ENCODE data around the gene IFITM10. TPM values are rescaled to one million over a fixed set of nuclear protein-coding genes. Genes with fewer than 3 reads are reported as not detected.

Gene IFITM10
- polyA plus RNA-seq, 1 of the 3 experiments (the other 2 are of a cell fraction) = 0.21 TPM

DNA sequence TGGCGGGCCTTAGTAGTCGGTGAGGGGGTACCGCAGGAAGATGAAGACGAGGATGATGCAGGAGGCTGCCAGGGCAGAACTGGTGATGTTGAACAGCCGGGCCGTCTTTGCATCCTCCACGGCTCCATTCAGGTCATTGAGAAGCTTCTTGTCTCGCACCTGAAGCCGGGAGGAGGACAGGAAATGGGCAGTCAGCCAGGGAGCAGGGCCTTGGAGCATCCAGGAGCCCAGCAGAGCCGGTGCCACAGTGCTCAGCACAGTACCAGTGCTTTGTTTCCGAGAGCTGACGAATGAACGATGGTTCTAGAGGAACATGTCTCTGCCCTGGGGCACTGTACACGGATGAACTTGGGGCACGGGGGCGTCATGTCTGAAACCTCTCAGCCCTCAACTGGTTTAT lies 15.1 kb downstream of the IFITM10 start:
- CTCF ChIA-PET = interaction anchor here (2.6 kb wide), 1 partner anchor 41 kb away, joined by 12 read pairs; no protein-coding TSS in a partner anchor
- POLR2A ChIA-PET = no interaction called here
- H4K20me1 ChIP-seq (ENCODE audit: insufficient read depth) = no peaks in the 10 kb centered on the region

More for the DNA sequence above, 15.1 kb downstream of the IFITM10 start:
- no peaks in the 10 kb centered on the region for H3K79me2 ChIP-seq (ENCODE audit: insufficient read depth)
- 54% methylated on average over 12 of the region's 16 CpGs for WGBS (ENCODE audit: low lambda C conversion rate)
- no peak overlapping the region for H3K27ac ChIP-seq (ENCODE audit: low read depth in 2 of 2, low read length in 1 of 2)
- H3K4me3 ChIP-seq (ENCODE audit: low read depth in 2 of 2, low read length in 1 of 2) = no peak overlapping the region
- H3F3A ChIP-seq (replicated peaks; ENCODE audit: insufficient read depth) = peaks cover 8% of the 10 kb centered on the region
- no peak overlapping the region for H3K9ac ChIP-seq
- no peak for TF ChIP-seq RXRA (IDR thresholded peaks at IDR 0.05; ENCODE audit: borderline replicate concordance, low read depth)
- no peak for TF ChIP-seq TAF1 (IDR thresholded peaks at IDR 0.05; ENCODE audit: borderline replicate concordance, low read depth, low read length)
- TF ChIP-seq NRF1 (IDR thresholded peaks at IDR 0.05; ENCODE audit: low read depth, low read length) = no peak
- TF ChIP-seq CTCF (IDR thresholded peaks at IDR 0.05) = no peak
- TF ChIP-seq RAD21 (IDR thresholded peaks at IDR 0.05; ENCODE audit: low read length) = no peak
- no peak for TF ChIP-seq FOXM1 (IDR thresholded peaks at IDR 0.05; ENCODE audit: low read depth)
- no peak for TF ChIP-seq CHD2 (IDR thresholded peaks at IDR 0.05; ENCODE audit: low read length, partially characterized antibody)
- TF ChIP-seq, protein P1, sequence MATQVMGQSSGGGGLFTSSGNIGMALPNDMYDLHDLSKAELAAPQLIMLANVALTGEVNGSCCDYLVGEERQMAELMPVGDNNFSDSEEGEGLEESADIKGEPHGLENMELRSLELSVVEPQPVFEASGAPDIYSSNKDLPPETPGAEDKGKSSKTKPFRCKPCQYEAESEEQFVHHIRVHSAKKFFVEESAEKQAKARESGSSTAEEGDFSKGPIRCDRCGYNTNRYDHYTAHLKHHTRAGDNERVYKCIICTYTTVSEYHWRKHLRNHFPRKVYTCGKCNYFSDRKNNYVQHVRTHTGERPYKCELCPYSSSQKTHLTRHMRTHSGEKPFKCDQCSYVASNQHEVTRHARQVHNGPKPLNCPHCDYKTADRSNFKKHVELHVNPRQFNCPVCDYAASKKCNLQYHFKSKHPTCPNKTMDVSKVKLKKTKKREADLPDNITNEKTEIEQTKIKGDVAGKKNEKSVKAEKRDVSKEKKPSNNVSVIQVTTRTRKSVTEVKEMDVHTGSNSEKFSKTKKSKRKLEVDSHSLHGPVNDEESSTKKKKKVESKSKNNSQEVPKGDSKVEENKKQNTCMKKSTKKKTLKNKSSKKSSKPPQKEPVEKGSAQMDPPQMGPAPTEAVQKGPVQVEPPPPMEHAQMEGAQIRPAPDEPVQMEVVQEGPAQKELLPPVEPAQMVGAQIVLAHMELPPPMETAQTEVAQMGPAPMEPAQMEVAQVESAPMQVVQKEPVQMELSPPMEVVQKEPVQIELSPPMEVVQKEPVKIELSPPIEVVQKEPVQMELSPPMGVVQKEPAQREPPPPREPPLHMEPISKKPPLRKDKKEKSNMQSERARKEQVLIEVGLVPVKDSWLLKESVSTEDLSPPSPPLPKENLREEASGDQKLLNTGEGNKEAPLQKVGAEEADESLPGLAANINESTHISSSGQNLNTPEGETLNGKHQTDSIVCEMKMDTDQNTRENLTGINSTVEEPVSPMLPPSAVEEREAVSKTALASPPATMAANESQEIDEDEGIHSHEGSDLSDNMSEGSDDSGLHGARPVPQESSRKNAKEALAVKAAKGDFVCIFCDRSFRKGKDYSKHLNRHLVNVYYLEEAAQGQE (IDR thresholded peaks at IDR 0.05; ENCODE audit: low read depth, low read length) = no peak
- TF ChIP-seq GATA2 (CRISPR knock-in tag; IDR thresholded peaks at IDR 0.05) = no peak
- no peak for TF ChIP-seq ELF1 (IDR thresholded peaks at IDR 0.05)
- no peak for TF ChIP-seq MEF2A (IDR thresholded peaks at IDR 0.05; ENCODE audit: borderline replicate concordance, low read depth)
- TF ChIP-seq RCOR1 (IDR thresholded peaks at IDR 0.05; ENCODE audit: low read length) = no peak
- TF ChIP-seq GABPA (IDR thresholded peaks at IDR 0.05; ENCODE audit: low read depth) = no peak
- TF ChIP-seq MXI1 (IDR thresholded peaks at IDR 0.05; ENCODE audit: low read depth, low read length) = no peak
- H3K27me3 ChIP-seq (ENCODE audit: insufficient read depth) = no peaks in the 10 kb centered on the region
- H3K36me3 ChIP-seq (replicated peaks in 1 of 2; ENCODE audit: control insufficient read depth in 1 of 2, insufficient read depth in 2 of 2, low read length in 1 of 2) = no peaks in the 10 kb centered on the region
- H3K4me2 ChIP-seq = no peak overlapping the region
- no peaks in the 10 kb centered on the region for H3K9me2 ChIP-seq
- peaks cover 0 to 34% of the 10 kb centered on the region in 2 experiments; a peak in 1 of 4 replicates for H3K4me1 ChIP-seq (ENCODE audit: control insufficient read depth in 1 of 2, insufficient read depth in 2 of 2, low read depth in 1 of 2, low read length in 1 of 2)
- H2AFZ ChIP-seq (ENCODE audit: low read depth) = no peak overlapping the region
- DNase-seq = no peak
- H3K9me3 ChIP-seq = no peaks in the 10 kb centered on the region

Data from SK-N-SH (cell line).